GM19023 (cell line): ENCODE measurements around the gene RASSF3.
"Not testable (repeated sequence)": the region's sequence is repeated elsewhere in the genome, so short reads cannot be mapped to it uniquely, and the experiment has no call there.

ENCODE experiments used
- ATAC-seq: cut with Tn5 transposase; IDR thresholded peaks from one replicate; pipeline ENCODE4 v1.9.1; 2021; ENCODE audit warnings: mild to moderate bottlenecking, moderate library complexity; ENCODE audit not compliant: unreplicated experiment

RASSF3 gene

GRCh38 chr12:64631197-64631596, 20.9 kb downstream of the RASSF3 start:
- no peak for ATAC-seq

- no peak for ATAC-seq
These were observed 23.0 kb downstream of the RASSF3 start for GRCh38 chr12:64633011-64633939.

- ATAC-seq, result no peak
These were observed 23.6 kb downstream of the RASSF3 start for GRCh38 chr12:64633940-64634337.

GRCh38 chr12:64634508-64635092, 24.3 kb downstream of the RASSF3 start:
- ATAC-seq, result no peak

- no peak for ATAC-seq
These were observed 25.2 kb downstream of the RASSF3 start for GRCh38 chr12:64635356-64635998.

- ATAC-seq, result no peak
These were observed 26.6 kb downstream of the RASSF3 start for GRCh38 chr12:64636856-64637255.

GRCh38 chr12:64639466-64639865, 29.2 kb downstream of the RASSF3 start:
- no peak for ATAC-seq

- ATAC-seq, result no peak
These were observed 36.0 kb downstream of the RASSF3 start for GRCh38 chr12:64646318-64646717.

- ATAC-seq, result no peak
These were observed 39.2 kb downstream of the RASSF3 start for GRCh38 chr12:64649487-64649886.

GRCh38 chr12:64650762-64651161, 40.5 kb downstream of the RASSF3 start:
- no peak for ATAC-seq

GRCh38 chr12:64652346-64652745, 42.1 kb downstream of the RASSF3 start:
- no peak for ATAC-seq

- ATAC-seq, result no peak
These were observed 42.8 kb downstream of the RASSF3 start for GRCh38 chr12:64653123-64653522.

- not testable (repeated sequence) for ATAC-seq
These were observed 43.6 kb downstream of the RASSF3 start for GRCh38 chr12:64653907-64654306.

GRCh38 chr12:64655141-64655540, 44.8 kb downstream of the RASSF3 start:
- ATAC-seq, result no peak

GRCh38 chr12:64656429-64656828, 46.1 kb downstream of the RASSF3 start:
- ATAC-seq, result no peak

GRCh38 chr12:64658892-64659481, 48.7 kb downstream of the RASSF3 start:
- ATAC-seq, result no peak

- peak; percentile 44 for ATAC-seq
These were observed 50.1 kb downstream of the RASSF3 start for GRCh38 chr12:64660237-64661018.

- no peak for ATAC-seq
These were observed 52.7 kb downstream of the RASSF3 start for GRCh38 chr12:64663015-64663414.

GRCh38 chr12:64665514-64665913, 55.2 kb downstream of the RASSF3 start:
- ATAC-seq, result peak; percentile 34

GRCh38 chr12:64666054-64666914, 56.0 kb downstream of the RASSF3 start:
- ATAC-seq, result peak; percentile 27
